Fibroblast of lung (primary cell): ENCODE measurements around the gene AR. TPM values are rescaled to one million over a fixed set of nuclear protein-coding genes. Genes with fewer than 3 reads are reported as not detected.

ENCODE experiments used
- DNase-seq, 2 donors: peaks; one replicate each; pipeline versions ENCODE4 v3.0.0 to v3.0.0-alpha.2; 2010; ENCODE audit warnings: low read depth in 2 of 2
- H2AFZ ChIP-seq: 2 replicates; pipeline ENCODE4 v1.5.1; 2012; ENCODE audit warnings: low read length, control low read depth, inconsistent platforms
- H3K27ac ChIP-seq: 2 replicates; pipeline ENCODE4 v1.5.1; 2011; ENCODE audit warnings: low read length, control low read depth; ENCODE audit not compliant: insufficient read depth
- H3K27me3 ChIP-seq: 2 replicates; pipeline ENCODE4 v1.5.1; 2011; ENCODE audit warnings: mild to moderate bottlenecking, low read length; ENCODE audit not compliant: control insufficient read depth, insufficient read depth
- H3K36me3 ChIP-seq: 2 replicates; pipeline ENCODE4 v1.5.1; 2011; ENCODE audit warnings: low read length; ENCODE audit not compliant: control insufficient read depth, insufficient read depth
- H3K4me1 ChIP-seq: 2 replicates; pipeline ENCODE4 v1.5.1; 2011; ENCODE audit warnings: low read length; ENCODE audit not compliant: control insufficient read depth, insufficient read depth; ENCODE audit errors: extremely low read depth
- H3K4me2 ChIP-seq: 2 replicates; pipeline ENCODE4 v1.5.1; 2011; ENCODE audit warnings: low read length, control low read depth; ENCODE audit not compliant: insufficient read depth; ENCODE audit errors: extremely low read depth
- H3K4me3 ChIP-seq, 4 experiments: fragments of 200-600 bp in 1 of 4; sonication (generic) in 1 of 4; replicated peaks in 1 of 4; 2 replicates each; pipeline ENCODE4 v1.5.1; 2011 to 2016; ENCODE audit warnings: low read length in 4 of 4, low read depth in 3 of 4, mild to moderate bottlenecking in 3 of 4, control low read depth in 2 of 4, inconsistent platforms in 1 of 4, mixed read lengths in 1 of 4; ENCODE audit not compliant: insufficient read depth in 1 of 4; ENCODE audit errors: control extremely low read depth in 1 of 4
- H3K79me2 ChIP-seq: 2 replicates; pipeline ENCODE4 v1.5.1; 2012; ENCODE audit warnings: mild to moderate bottlenecking, low read length, inconsistent platforms; ENCODE audit not compliant: control insufficient read depth, insufficient read depth
- H3K9ac ChIP-seq: 2 replicates; pipeline ENCODE4 v1.5.1; 2011; ENCODE audit warnings: mild to moderate bottlenecking, low read length, control low read depth; ENCODE audit not compliant: insufficient read depth
- H3K9me3 ChIP-seq: 2 replicates; pipeline ENCODE4 v1.5.1; 2012; ENCODE audit warnings: low read depth, low read length; ENCODE audit not compliant: control insufficient read depth, insufficient read depth
- H4K20me1 ChIP-seq: 2 replicates; pipeline ENCODE4 v1.5.1; 2011; ENCODE audit warnings: low read length; ENCODE audit not compliant: control insufficient read depth, insufficient read depth; ENCODE audit errors: extremely low read depth
- EZH2 ChIP-seq: IDR thresholded peaks from 2 replicates; pipeline ENCODE4 v1.5.1; 2012; ENCODE audit warnings: low read length, control low read depth, mild to moderate bottlenecking; ENCODE audit errors: missing control alignments
- polyA plus RNA-seq, 2 donors: library from polyadenylated mRNA; depleted of rRNA in 1 of 2; stranded (reverse) in 1 of 2; unstranded in 1 of 2; fragments of >200 nt; gene quantifications; 2 replicates each; pipeline ENCODE4 v1.2.1, GENCODE V29; 2011 to 2012; ENCODE audit warnings: missing spikeins in 1 of 2
- total RNA-seq: library from RNA; depleted of rRNA; stranded (reverse); fragments of >200 nt; gene quantifications from 2 replicates; pipeline ENCODE4 v1.2.1, GENCODE V29; 2014
- TF ChIP-seq, protein P1 (sequence below), 2 donors: IDR thresholded peaks in 1 of 2; conservative IDR thresholded peaks in 1 of 2; 1 replicate in 1 of 2; 2 replicates in 1 of 2; pipeline ENCODE4 v1.5.1; 2011 to 2012; ENCODE audit warnings: low read length in 2 of 2, control low read depth in 1 of 2, inconsistent platforms in 1 of 2, low read depth in 1 of 2, mild to moderate bottlenecking in 1 of 2

AR gene
- total and polyA plus RNA-seq, 2 donors (not counting 1 experiment from before 2014, with no cell fraction given), result 10.8 to 15.0 TPM

DNA sequence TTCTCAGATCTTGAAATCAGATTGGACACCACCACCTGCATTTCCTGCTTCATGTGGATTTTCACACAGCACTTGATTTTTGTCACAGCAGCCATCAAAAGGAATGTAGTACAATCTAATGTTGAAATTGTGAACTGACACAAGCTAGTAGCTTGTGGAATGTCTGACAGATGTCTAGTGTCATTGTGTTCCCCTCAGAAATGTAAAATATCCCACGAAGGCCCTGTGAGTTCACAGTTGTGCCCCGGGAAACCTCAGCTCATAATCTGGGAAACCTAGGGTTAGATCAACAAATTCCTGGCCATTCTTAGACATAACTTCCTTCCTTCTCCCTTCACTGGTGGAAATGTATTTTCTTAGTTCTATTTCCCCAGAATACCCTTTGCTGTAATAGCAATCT lies 205.7 kb downstream of the AR start:
- no peaks in the 10 kb centered on the region for H3K9me3 ChIP-seq
- no peaks in the 10 kb centered on the region for H4K20me1 ChIP-seq
- H3K9ac ChIP-seq, result no peak overlapping the region
- H3K4me1 ChIP-seq, result no peaks in the 10 kb centered on the region
- no peaks in the 10 kb centered on the region for H3K36me3 ChIP-seq
- no peak overlapping the region for H2AFZ ChIP-seq
- no peak for DNase-seq
- H3K4me3 ChIP-seq, result no peak overlapping the region
- TF ChIP-seq EZH2, result no peak
- TF ChIP-seq, protein P1, sequence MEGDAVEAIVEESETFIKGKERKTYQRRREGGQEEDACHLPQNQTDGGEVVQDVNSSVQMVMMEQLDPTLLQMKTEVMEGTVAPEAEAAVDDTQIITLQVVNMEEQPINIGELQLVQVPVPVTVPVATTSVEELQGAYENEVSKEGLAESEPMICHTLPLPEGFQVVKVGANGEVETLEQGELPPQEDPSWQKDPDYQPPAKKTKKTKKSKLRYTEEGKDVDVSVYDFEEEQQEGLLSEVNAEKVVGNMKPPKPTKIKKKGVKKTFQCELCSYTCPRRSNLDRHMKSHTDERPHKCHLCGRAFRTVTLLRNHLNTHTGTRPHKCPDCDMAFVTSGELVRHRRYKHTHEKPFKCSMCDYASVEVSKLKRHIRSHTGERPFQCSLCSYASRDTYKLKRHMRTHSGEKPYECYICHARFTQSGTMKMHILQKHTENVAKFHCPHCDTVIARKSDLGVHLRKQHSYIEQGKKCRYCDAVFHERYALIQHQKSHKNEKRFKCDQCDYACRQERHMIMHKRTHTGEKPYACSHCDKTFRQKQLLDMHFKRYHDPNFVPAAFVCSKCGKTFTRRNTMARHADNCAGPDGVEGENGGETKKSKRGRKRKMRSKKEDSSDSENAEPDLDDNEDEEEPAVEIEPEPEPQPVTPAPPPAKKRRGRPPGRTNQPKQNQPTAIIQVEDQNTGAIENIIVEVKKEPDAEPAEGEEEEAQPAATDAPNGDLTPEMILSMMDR (conservative IDR thresholded peaks at IDR 0.05 in 1 of 2, IDR thresholded peaks at IDR 0.05 in 1 of 2; ENCODE audit: low read depth in 1 of 2, low read length in 2 of 2), result no peak
- no peaks in the 10 kb centered on the region for H3K79me2 ChIP-seq
- no peak overlapping the region for H3K4me2 ChIP-seq
- H3K27ac ChIP-seq, result no peak overlapping the region
- H3K27me3 ChIP-seq, result no peaks in the 10 kb centered on the region

GRCh38 chrX:67750694-67751093 lies 206.9 kb downstream of the AR start:
- Histone ChIP-seq H4K20me1 (no peaks in the 10 kb centered on the region), H3K9me3 (no peaks in the 10 kb centered on the region), H3K9ac (no peak overlapping the region), H3K27ac (no peak overlapping the region), H3K27me3 (no peaks in the 10 kb centered on the region), H3K4me2 (no peak overlapping the region), H3K4me3 (no peak overlapping the region), H3K4me1 (no peaks in the 10 kb centered on the region), H3K36me3 (no peaks in the 10 kb centered on the region), H2AFZ (no peak overlapping the region), H3K79me2 (no peaks in the 10 kb centered on the region)
- DNase-seq, result no peak
- TF ChIP-seq, protein P1 (conservative IDR thresholded peaks at IDR 0.05 in 1 of 2, IDR thresholded peaks at IDR 0.05 in 1 of 2; ENCODE audit: low read depth in 1 of 2, low read length in 2 of 2), result no peak
- no peak for TF ChIP-seq EZH2

GRCh38 chrX:67759018-67759417 lies 215.2 kb downstream of the AR start:
- H3K79me2 ChIP-seq, result no peaks in the 10 kb centered on the region
- no peaks in the 10 kb centered on the region for H4K20me1 ChIP-seq
- no peak overlapping the region for H3K4me3 ChIP-seq
- H3K27ac ChIP-seq, result no peak overlapping the region
- no peaks in the 10 kb centered on the region for H3K36me3 ChIP-seq
- no peaks in the 10 kb centered on the region for H3K27me3 ChIP-seq
- DNase-seq, result no peak
- H3K9ac ChIP-seq, result no peak overlapping the region
- H3K9me3 ChIP-seq, result no peaks in the 10 kb centered on the region
- no peak overlapping the region for H3K4me2 ChIP-seq
- no peaks in the 10 kb centered on the region for H3K4me1 ChIP-seq
- H2AFZ ChIP-seq, result no peak overlapping the region
- TF ChIP-seq EZH2, result no peak
- TF ChIP-seq, protein P1 (conservative IDR thresholded peaks at IDR 0.05 in 1 of 2, IDR thresholded peaks at IDR 0.05 in 1 of 2; ENCODE audit: low read depth in 1 of 2, low read length in 2 of 2), result no peak
